MM.1S (cell line): ENCODE results near the gene PPP2R5E.

Experiments used
- EZH2 ChIP-seq: fragments of 300-600 bp; sonication (generic); optimal IDR thresholded peaks from 2 replicates; pipeline ENCODE3; 2017; ENCODE audit warnings: low read depth, mild to moderate bottlenecking, antibody characterized with exemption, low read length, mixed read lengths
- EZH2phosphoT487 ChIP-seq: fragments of 300-600 bp; sonication (generic); IDR thresholded peaks from 2 replicates; pipeline ENCODE4 v1.6.1; 2018; ENCODE audit warnings: antibody characterized with exemption, low read length

DNA sequence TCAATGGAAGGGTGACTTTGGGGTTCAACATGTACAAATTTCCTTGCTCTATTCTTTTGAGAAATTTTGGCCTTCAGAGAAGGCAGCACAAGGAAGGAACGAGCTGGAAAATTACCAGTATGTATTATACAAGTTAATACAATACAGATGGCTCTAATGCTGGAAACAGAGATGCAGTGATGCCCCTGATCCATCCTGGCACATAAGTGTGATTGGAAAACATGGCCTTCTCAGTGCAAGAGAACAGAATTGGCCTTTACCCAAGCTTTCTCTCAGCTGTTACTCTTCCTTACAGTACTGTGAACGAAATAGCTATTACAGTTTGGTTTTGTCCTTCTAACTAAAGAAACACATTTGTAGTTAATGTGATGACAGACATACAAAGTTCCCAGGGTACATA, 122.0 kb downstream of the PPP2R5E start:
- TF ChIP-seq EZH2phosphoT487 (no peak), EZH2 (no peak)
